H1 (cell line): ENCODE data around the gene IGF2R. TPM values are rescaled to one million over a fixed set of nuclear protein-coding genes. Genes with fewer than 3 reads are reported as not detected.

ENCODE experiments used
- GTF2F1 ChIP-seq: IDR thresholded peaks from 2 replicates; pipeline ENCODE4 v1.6.1; 2012; ENCODE audit warnings: low read depth, low read length, improper control_type of control experiment, borderline replicate concordance
- KDM5A ChIP-seq: fragments of 200-600 bp; IDR thresholded peaks from 2 replicates; pipeline ENCODE4 v1.7.1; 2012; ENCODE audit warnings: mild to moderate bottlenecking, low read length, inconsistent platforms, mixed read lengths
- NANOG ChIP-seq: IDR thresholded peaks from 2 replicates; pipeline ENCODE4 v1.6.1; 2011; ENCODE audit warnings: low read length, low read depth, mild to moderate bottlenecking, inconsistent platforms; ENCODE audit not compliant: insufficient read depth, poor library complexity, severe bottlenecking
- polyA plus RNA-seq, 7 experiments: library from polyadenylated mRNA; depleted of rRNA in 3 of 7; stranded (reverse) in 5 of 7; unstranded in 2 of 7; fragments of >200 nt in 5 of 7; fragments of 200-250 nt in 2 of 7; gene quantifications; 1 replicate in 5 of 7; 2 replicates in 1 of 7; 4 replicates in 1 of 7; pipeline versions ENCODE4 v1.2.1 to v1.2.3, GENCODE V29; 2011 to 2013; ENCODE audit warnings: missing spikeins in 2 of 7, mixed read lengths in 2 of 7
- total RNA-seq: library from RNA; stranded (reverse); fragmentation: NEBNext Ultra II Directional; extraction: Animal tissue kit (Norgen Biotek cat#: 25700); gene quantifications from 2 replicates; pipeline ENCODE4 v1.2.1, GENCODE V29; 2021
- TF ChIP-seq, protein P1 (sequence below): fragments of 300-600 bp; sonication (generic); IDR thresholded peaks from 2 replicates; pipeline ENCODE4 v1.7.1; 2012; ENCODE audit warnings: low read length, moderate library complexity, mild to moderate bottlenecking, inconsistent platforms; ENCODE audit not compliant: insufficient replicate concordance

The IGF2R gene
- total and polyA plus RNA-seq, 2 of the 8 experiments (the other 6 are each of a cell fraction or from before 2014, with no cell fraction given), result 20.6 to 74.1 TPM

DNA sequence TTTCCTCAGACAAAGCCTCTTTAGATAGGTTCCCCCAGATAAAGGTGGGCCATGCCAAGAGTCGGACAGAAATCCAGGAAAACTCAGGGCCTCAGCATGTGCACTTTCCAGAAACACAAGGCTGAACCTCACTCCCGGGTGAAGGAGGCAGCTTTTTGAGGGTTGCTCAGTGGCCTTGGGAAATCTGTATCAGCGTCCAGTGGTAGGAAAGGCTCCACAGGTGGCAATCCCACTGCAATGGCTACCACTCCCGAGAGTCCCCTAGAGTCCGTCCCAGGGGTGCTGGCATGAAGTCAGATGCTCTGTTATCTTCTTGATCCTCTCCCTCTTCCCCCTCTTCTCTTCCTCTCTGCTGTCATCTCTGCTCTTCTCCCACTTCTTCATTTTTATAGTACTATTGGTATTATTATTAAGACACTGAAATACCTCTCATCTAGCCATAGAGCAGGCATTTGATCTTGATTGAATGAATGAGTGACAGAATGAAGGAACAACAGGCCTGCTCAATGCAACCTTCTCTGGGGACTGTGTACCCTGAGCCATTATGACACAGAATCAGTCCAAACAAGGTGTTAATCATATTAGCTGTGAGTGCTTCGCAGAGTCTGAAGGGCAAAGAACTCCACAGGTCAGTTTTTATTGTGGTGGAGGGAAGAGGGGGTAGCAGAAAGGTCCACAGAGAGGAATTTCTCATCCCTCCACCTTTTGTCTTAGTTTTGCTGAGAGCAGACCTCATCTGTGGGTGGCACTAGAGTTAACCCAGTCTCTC is 166.1 kb downstream of the IGF2R start (continued):
- TF ChIP-seq, protein P1, sequence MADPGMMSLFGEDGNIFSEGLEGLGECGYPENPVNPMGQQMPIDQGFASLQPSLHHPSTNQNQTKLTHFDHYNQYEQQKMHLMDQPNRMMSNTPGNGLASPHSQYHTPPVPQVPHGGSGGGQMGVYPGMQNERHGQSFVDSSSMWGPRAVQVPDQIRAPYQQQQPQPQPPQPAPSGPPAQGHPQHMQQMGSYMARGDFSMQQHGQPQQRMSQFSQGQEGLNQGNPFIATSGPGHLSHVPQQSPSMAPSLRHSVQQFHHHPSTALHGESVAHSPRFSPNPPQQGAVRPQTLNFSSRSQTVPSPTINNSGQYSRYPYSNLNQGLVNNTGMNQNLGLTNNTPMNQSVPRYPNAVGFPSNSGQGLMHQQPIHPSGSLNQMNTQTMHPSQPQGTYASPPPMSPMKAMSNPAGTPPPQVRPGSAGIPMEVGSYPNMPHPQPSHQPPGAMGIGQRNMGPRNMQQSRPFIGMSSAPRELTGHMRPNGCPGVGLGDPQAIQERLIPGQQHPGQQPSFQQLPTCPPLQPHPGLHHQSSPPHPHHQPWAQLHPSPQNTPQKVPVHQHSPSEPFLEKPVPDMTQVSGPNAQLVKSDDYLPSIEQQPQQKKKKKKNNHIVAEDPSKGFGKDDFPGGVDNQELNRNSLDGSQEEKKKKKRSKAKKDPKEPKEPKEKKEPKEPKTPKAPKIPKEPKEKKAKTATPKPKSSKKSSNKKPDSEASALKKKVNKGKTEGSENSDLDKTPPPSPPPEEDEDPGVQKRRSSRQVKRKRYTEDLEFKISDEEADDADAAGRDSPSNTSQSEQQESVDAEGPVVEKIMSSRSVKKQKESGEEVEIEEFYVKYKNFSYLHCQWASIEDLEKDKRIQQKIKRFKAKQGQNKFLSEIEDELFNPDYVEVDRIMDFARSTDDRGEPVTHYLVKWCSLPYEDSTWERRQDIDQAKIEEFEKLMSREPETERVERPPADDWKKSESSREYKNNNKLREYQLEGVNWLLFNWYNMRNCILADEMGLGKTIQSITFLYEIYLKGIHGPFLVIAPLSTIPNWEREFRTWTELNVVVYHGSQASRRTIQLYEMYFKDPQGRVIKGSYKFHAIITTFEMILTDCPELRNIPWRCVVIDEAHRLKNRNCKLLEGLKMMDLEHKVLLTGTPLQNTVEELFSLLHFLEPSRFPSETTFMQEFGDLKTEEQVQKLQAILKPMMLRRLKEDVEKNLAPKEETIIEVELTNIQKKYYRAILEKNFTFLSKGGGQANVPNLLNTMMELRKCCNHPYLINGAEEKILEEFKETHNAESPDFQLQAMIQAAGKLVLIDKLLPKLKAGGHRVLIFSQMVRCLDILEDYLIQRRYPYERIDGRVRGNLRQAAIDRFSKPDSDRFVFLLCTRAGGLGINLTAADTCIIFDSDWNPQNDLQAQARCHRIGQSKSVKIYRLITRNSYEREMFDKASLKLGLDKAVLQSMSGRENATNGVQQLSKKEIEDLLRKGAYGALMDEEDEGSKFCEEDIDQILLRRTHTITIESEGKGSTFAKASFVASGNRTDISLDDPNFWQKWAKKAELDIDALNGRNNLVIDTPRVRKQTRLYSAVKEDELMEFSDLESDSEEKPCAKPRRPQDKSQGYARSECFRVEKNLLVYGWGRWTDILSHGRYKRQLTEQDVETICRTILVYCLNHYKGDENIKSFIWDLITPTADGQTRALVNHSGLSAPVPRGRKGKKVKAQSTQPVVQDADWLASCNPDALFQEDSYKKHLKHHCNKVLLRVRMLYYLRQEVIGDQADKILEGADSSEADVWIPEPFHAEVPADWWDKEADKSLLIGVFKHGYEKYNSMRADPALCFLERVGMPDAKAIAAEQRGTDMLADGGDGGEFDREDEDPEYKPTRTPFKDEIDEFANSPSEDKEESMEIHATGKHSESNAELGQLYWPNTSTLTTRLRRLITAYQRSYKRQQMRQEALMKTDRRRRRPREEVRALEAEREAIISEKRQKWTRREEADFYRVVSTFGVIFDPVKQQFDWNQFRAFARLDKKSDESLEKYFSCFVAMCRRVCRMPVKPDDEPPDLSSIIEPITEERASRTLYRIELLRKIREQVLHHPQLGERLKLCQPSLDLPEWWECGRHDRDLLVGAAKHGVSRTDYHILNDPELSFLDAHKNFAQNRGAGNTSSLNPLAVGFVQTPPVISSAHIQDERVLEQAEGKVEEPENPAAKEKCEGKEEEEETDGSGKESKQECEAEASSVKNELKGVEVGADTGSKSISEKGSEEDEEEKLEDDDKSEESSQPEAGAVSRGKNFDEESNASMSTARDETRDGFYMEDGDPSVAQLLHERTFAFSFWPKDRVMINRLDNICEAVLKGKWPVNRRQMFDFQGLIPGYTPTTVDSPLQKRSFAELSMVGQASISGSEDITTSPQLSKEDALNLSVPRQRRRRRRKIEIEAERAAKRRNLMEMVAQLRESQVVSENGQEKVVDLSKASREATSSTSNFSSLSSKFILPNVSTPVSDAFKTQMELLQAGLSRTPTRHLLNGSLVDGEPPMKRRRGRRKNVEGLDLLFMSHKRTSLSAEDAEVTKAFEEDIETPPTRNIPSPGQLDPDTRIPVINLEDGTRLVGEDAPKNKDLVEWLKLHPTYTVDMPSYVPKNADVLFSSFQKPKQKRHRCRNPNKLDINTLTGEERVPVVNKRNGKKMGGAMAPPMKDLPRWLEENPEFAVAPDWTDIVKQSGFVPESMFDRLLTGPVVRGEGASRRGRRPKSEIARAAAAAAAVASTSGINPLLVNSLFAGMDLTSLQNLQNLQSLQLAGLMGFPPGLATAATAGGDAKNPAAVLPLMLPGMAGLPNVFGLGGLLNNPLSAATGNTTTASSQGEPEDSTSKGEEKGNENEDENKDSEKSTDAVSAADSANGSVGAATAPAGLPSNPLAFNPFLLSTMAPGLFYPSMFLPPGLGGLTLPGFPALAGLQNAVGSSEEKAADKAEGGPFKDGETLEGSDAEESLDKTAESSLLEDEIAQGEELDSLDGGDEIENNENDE, result no peak
- TF ChIP-seq KDM5A (no peak), GTF2F1 (no peak), NANOG (no peak)
